ENCODE results near the gene EPB41L4B. TPM values are rescaled to one million over a fixed set of nuclear protein-coding genes. Genes with fewer than 3 reads are reported as not detected.

EPB41L4B gene
- total RNA-seq, 1 experiment from 2014 or later = 6.5 TPM

Other genes starting within 250 kb of the EPB41L4B start
- 44.0 and 56.8 TPM in 2 replicates for gene TMEM245, start 201.1 kb downstream of the EPB41L4B start, total RNA-seq (2014; rRNA removed; shearing (Covaris generic))
- gene FRRS1L, start 153.8 kb downstream of the EPB41L4B start, total RNA-seq (2014; rRNA removed; shearing (Covaris generic)) = 0.05 TPM in 2 replicates
- gene PTPN3, start 177.2 kb upstream of the EPB41L4B start, total RNA-seq (2014; rRNA removed; shearing (Covaris generic)) = 7.3 and 9.9 TPM in 2 replicates

Data from M059J (cell line).